22Rv1 (cell line): ENCODE measurements around the gene ALPP.
"Not testable (repeated sequence)": the region's sequence is repeated elsewhere in the genome, so short reads cannot be mapped to it uniquely, and the experiment has no call there.

Experiments used
- H3K27ac ChIP-seq: fragments of 450-650 bp; 2 replicates; pipeline ENCODE4 v1.5.1; 2017
- ZFX ChIP-seq: fragments of 450-650 bp; IDR thresholded peaks from 2 replicates; pipeline ENCODE4 v1.6.1; 2017; ENCODE audit warnings: antibody characterized with exemption, borderline replicate concordance
- TF ChIP-seq, protein P1 (sequence below): fragments of 450-650 bp; IDR thresholded peaks from 2 replicates; pipeline ENCODE4 v1.5.1; 2017; ENCODE audit warnings: mild to moderate bottlenecking

Gene ALPP

DNA sequence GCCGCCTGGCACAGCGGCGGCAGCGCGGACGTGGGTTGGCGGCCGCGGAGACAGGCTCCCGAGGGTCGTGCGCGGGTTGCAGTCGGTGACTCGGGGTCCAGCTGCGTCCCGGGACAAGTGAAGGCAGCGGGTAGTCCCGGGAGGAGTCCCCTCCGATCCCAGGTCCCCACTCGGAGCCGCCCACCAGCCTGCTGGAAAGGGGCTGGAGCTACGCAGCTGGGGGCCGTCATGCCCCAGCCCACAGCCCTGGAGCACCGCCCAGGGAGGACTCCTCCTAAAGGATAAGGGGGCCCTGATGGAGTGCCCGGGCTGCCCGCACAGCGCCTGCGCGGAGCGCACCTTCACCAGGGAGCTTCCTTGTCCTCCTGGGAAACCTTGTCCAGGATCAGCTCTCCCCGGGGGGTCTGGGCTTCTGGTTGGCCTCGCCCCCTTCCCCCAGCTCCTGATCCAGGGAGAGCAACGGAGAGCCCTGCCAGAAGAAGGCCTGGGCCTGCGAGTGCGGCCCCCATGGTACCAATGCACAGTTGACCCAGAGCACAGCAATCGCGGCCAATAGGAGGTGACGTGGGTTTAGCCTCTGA lies 25.9 kb upstream of the ALPP start:
- H3K27ac ChIP-seq = no peak overlapping the region
- TF ChIP-seq, protein P1, sequence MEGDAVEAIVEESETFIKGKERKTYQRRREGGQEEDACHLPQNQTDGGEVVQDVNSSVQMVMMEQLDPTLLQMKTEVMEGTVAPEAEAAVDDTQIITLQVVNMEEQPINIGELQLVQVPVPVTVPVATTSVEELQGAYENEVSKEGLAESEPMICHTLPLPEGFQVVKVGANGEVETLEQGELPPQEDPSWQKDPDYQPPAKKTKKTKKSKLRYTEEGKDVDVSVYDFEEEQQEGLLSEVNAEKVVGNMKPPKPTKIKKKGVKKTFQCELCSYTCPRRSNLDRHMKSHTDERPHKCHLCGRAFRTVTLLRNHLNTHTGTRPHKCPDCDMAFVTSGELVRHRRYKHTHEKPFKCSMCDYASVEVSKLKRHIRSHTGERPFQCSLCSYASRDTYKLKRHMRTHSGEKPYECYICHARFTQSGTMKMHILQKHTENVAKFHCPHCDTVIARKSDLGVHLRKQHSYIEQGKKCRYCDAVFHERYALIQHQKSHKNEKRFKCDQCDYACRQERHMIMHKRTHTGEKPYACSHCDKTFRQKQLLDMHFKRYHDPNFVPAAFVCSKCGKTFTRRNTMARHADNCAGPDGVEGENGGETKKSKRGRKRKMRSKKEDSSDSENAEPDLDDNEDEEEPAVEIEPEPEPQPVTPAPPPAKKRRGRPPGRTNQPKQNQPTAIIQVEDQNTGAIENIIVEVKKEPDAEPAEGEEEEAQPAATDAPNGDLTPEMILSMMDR = no peak
- TF ChIP-seq ZFX = no peak

DNA sequence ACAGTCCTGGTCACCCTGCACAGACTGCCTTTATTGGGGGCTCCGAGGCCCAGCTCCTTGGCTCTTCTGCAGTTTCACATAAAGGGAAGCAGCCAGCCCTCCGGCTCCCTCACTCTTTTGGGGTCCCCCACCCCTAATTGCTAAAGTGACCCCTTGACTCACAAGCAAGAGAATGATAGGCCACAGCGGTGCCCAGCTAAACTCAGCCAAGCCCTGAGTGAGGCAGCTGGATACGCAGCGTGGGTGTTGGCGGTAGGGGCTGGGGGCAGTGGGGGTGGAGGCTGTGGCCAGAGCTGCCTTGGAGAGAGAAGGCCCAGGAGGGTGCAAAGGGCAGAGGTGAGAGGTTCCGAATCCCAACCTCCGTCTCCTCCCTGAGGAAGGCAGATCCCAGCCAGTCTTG lies 25.5 kb upstream of the ALPP start:
- no peak for TF ChIP-seq ZFX
- TF ChIP-seq, protein P1 = no peak
- no peak overlapping the region for H3K27ac ChIP-seq

DNA sequence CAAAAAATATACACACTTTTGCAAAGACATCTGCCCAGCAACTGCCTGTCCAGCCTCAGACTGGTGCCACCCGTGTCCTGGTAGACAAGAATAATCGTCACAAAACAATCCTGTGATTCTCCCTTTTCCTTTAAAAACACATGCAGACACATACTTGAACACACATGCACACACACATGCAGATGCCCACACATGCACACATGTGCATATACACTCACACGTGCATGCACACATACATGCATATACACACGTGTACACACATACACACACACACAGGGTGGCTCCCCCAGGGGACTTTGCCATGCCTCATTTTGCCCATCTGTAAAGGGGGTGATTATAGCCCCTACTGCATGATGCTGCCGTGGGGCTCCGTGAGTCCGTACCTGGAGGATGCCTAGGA lies 24.9 kb upstream of the ALPP start:
- TF ChIP-seq, protein P1 = no peak
- no peak for TF ChIP-seq ZFX
- no peak overlapping the region for H3K27ac ChIP-seq

DNA sequence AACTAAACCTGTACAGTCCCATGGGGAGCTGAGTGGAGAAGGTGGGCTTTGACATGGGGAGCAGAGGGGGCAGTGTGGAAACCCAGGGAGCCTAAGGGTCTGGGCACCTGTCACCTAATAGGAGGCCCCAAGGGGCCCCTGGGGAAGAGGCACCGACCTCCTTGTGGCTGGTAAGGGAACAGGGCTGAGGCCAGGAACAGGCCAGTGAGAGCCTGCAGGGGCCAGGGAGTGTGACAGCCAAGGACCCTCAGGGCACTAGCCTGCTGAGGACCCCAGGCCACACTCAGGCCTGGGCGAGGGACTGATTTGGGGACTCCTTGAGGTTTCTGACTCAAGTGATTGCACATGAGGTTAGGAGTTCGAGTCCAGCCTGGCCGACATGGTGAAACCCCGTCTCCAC lies 24.5 kb upstream of the ALPP start:
- no peak overlapping the region for H3K27ac ChIP-seq
- TF ChIP-seq ZFX = no peak
- TF ChIP-seq, protein P1 = no peak

DNA sequence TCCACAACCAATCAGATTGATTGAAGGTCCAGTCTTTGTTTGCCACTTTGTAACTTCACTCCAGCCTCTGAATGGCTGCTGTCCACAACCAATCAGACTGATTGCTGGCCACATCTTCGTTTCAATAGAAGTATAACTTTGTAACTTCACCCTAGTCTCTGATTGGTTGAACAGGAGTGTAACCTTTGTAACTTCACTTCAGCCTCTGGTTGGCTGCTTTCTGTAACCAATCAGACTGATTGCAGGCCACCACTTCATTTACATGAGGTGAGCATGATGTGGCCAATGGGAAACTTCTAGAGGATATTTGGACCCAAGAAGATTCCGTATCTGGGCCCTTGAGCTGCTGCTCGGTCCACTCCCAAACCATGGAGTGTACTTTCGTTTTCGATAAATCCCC lies 16.9 kb upstream of the ALPP start:
- TF ChIP-seq, protein P1 = no peak
- no peak for TF ChIP-seq ZFX
- H3K27ac ChIP-seq = no peak overlapping the region

DNA sequence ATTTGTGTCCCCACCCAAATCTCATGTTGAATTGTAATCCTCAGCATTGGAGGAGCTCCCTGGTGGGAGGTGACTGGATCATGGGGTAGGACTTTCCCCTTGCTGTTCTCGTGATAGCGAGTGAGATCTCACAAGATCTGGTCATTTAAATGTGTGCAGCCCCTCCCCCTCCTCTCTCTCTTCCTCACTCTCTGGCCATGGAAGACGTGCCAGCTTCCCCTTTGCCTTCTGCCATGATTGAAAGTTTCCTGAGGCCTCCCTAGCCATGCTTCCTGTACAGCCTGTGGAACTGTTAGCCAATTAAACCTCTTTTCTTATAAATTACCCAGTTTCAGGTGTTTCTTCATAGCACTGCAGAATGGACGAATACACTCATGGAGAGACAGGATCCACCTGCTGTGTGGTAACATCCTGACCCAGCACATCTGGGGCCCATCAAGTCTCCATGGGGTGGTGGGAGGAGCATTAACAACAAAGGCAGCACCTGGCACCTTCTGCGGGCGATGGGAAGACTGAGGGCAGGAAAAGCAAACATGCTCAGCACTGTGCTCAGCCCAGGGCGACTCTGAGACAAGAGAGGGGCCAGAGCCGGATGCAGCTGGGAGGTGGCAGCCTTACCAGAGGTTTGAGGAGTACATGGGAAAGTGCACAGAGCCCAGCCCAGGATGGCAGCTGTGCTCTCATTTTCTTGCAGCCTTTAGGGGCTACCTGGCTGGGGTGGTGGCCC lies 16.2 kb upstream of the ALPP start:
- no peak overlapping the region for H3K27ac ChIP-seq
- no peak for TF ChIP-seq ZFX
- TF ChIP-seq, protein P1 = no peak

DNA sequence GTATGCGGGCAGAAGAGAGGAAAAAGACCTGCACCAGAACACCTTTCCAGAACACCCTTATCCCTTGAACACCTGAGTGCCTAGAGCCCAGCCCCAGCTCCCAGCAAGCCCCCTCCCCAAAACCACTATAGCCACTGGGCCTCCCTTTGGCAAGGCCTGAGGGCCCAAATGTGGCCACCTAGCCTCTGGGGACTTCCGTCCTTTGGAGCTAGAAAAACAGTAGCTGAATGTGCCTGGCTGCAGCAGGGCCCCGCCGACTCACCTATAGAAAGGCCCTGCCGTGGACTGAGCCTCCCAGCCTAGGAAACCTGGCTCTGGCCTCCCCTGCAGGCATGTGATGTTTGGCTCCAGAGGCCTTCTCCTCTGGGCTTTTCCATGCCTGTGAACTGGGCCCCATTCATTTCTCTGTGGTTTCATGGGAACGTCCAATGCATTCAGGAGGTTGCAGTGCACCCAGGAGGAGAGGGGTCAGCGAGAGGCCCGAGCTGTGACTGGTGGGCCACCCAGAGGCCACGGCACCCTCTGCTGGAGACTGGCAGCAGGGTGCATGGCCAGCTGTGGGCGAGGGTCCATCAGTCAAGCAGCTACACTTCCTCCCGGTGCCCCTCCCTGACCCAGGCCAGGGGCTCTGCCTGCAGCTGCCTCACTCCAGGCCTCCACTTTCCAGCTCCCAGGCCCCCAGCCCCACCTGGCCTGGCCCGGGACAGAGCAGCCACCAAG lies 15.3 kb upstream of the ALPP start:
- not testable (repeated sequence) for H3K27ac ChIP-seq
